ENCODE data around the gene RTRAF. TPM values are rescaled to one million over a fixed set of nuclear protein-coding genes. Genes with fewer than 3 reads are reported as not detected.

Gene RTRAF
- total and polyA plus RNA-seq, 2 of the 8 experiments (the other 6 are each of a cell fraction or from before 2014, with no cell fraction given): 149 to 359 TPM

DNA sequence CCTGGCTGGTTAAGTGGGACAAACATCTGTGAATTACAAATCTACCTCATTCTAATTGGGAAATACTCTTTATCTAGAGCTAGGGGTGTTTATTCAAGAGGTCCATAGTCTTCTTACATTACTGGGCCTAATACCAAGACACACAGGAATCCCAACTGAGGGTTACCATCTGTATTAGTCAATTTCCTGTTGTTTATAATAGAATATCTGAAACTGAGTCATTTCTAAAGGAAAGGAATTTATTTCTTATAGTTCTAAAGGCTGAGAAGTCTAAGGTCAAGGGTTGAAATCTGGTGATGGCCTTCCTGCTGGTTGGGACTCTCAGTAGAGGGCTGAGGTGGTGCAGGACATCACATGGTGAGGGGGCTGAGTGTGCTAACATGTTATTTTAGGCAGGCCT is 36.0 kb downstream of the RTRAF start (continued):
- no peak for TF ChIP-seq ATF2 (IDR thresholded peaks at IDR 0.05; ENCODE audit: low read length)
- TF ChIP-seq CTBP2 (IDR thresholded peaks at IDR 0.05; ENCODE audit: borderline replicate concordance, insufficient read depth, insufficient read length, low read length): no peak
- no peak for TF ChIP-seq SP1 (IDR thresholded peaks at IDR 0.05; ENCODE audit: low read depth, low read length)

Measured in H1 (cell line).